ENCODE measurements around the gene MC4R. TPM values are rescaled to one million over a fixed set of nuclear protein-coding genes. Genes with fewer than 3 reads are reported as not detected.

MC4R gene
- total RNA-seq, 1 donor from 2014 or later = not detected

DNA sequence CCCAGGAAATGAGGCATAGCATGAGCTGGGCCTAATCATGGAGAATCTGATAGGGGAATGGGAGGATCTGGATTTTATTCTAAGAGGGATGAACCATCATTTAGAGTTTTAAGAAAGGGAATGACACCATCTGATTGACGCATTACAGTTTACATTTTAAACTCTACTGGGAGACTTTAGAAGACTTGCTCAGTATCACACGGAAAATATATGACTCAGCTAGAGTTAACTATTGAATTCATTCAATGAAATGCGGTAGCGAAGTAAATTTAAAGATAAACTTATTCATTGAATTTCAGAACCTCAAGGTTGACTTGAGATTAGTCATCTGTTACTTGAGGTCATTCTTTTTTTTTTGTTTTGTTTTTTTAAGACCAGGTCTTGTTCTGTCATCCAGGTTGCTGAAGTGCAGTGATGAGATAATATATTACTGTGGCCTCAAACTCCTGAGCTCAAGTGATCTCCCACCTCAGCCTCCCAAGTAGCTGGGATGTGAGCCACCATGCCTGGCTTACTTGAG lies 25.0 kb downstream of the MC4R start:
- no peak for DNase-seq
- intact Hi-C loops (cut with DNase I) = loop anchor here (10.0 kb wide), 1 partner anchor 67 kb away; no protein-coding TSS in a partner anchor
- ATAC-seq (ENCODE audit: poor library complexity) = no peak

GRCh38 chr18:60339018-60339417 lies 33.6 kb downstream of the MC4R start:
- ATAC-seq (ENCODE audit: poor library complexity) (no peak), DNase-seq (no peak)
- intact Hi-C loops (cut with DNase I) = no loop called here

DNA sequence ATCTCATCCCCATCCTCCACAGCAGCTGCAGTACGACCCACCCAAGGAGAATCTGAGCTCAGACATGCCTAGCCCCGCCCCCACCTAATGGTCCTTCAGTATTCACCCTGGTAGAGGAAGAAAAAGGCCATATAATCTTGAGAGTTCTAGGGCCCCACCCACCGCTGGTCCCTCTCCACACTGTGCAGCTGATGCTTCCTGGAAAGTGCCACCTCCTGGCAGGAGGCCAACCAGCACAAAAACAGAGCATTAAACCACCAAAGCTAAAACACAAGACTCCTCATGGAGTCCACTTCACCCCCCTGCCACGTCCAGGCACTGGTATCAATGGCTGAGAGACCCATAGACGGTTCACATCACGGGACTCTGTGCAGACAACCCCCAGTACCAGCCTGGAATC lies 40.7 kb downstream of the MC4R start:
- intact Hi-C loops (cut with DNase I) = no loop called here

GRCh38 chr18:60329131-60329530 lies 43.4 kb downstream of the MC4R start:
- intact Hi-C loops (cut with DNase I) = no loop called here
- no peak for DNase-seq
- ATAC-seq (ENCODE audit: poor library complexity) = no peak

More for the DNA sequence above, 40.7 kb downstream of the MC4R start:
- ATAC-seq (ENCODE audit: poor library complexity) (no peak), DNase-seq (no peak)

DNA sequence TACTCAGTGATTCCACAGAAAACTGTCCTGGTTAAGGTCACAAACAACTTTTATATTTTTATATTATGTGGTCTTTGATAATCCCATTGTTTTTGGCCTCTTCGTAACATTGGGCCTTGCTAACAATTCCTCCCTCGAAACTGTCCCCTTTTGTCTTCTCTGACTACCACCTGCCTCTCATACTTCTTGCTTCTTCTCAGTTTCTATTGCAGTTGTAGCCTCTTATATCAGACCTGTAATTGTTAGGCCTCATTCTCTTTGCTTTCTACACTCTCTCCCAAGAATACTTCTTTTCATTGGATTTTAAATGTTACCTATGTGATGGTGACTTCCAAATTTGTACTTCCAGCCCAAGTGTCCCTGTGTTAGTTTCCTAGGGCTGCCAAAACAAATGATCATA lies 44.7 kb downstream of the MC4R start:
- intact Hi-C loops (cut with DNase I) = no loop called here

DNA sequence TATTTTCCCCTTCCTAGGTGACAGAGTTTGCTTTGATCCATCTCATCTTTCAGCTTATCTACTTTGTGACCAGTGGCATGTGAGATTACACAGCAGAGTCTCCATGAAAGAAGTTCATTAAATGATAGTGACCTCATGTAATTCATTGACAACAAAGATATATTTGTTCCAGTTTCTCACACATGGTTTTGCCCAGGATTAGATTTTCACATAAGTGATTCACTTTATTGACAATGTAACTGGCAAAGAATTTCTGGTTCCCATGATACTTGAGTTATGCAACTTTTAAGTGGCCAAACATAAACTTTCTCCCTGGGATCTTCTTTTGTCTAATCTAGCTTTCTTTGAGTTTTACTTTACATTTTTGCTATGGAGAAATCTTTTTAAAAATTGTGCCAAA lies 50.0 kb downstream of the MC4R start:
- no peak for ATAC-seq (ENCODE audit: poor library complexity)
- intact Hi-C loops (cut with DNase I) = no loop called here
- no peak for DNase-seq

More for the DNA sequence above, 44.7 kb downstream of the MC4R start:
- DNase-seq = no peak
- no peak for ATAC-seq (ENCODE audit: poor library complexity)
